ENCODE measurements around the gene CCR2.

The CCR2 gene

DNA sequence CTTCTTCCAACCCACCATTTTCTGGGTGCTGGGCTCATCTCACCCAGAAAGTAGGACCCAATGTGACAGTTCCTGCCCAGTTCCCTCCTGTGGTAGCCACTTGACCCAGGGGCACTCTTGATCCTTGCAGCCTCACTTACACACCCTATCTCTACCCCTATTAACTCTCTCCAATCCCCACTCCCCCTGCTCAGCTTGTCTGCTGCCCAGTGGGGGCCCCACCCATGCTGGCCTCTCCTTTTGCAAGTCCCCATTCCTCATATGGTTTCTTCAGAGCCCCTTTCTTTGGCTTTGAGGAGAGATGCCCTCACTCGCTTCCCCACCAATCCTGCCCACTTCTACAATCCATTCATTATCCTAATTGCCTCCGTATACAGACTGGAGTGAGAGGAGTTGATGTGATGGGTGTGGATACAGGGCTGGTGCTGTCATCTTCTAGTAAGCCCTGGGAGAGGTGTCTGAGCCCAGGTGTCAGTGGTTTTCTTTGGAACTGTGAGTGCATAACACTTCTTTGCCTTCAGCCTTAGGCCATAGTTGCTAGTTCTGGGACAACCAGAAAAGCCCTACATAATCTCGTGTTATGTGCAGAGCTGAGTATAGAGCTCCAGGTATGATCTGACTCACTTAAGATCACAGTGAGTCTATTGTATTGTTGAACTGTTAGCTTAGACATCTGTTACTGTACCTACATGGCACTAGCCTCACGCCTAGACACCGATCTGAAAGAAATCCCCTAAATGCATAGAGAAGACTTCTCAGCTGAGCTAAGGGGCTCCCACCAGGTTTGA, 12.0 kb downstream of the CCR2 start:
- H3K9me3 ChIP-seq (ENCODE audit: control insufficient read depth in 1 of 2, low read length in 2 of 2): no peaks in the 10 kb centered on the region
- no peak overlapping the region for H3K9ac ChIP-seq (ENCODE audit: low read depth in 1 of 2, low read length in 2 of 2)
- no peaks in the 10 kb centered on the region for H3K36me3 ChIP-seq (ENCODE audit: control insufficient read depth in 1 of 2, insufficient read depth in 2 of 2, low read length in 2 of 2)
- no peaks in the 10 kb centered on the region for H3K27me3 ChIP-seq (ENCODE audit: control insufficient read depth in 1 of 2, insufficient read depth in 2 of 2, low read length in 2 of 2)
- H3K4me3 ChIP-seq (ENCODE audit: low read depth in 1 of 2, low read length in 2 of 2): no peak overlapping the region
- H3K4me1 ChIP-seq (ENCODE audit: control insufficient read depth in 1 of 2, insufficient read depth in 2 of 2, low read length in 2 of 2): peaks cover 9 to 17% of the 10 kb centered on the region in 2 donors
- H3K27ac ChIP-seq (ENCODE audit: low read depth, low read length): no peak overlapping the region

DNA sequence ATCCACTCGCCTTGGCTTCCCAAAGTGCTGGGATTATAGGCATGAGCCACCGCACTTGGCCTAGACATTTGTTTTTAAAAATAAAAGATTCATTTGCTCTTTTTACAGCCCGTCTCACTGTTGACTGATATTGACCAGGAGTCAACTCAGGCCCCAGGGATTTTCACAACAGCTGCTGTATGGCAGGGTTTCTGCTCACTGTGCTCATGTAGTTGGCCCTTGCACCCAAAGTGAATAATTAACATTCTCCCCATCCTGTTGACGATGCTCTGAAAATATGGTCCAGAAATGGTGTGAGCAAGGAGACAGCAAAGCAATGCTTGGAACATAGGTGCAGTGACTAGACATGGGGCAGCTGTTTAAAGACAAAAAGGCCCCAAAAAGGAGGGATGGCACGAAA, 13.9 kb downstream of the CCR2 start:
- no peaks in the 10 kb centered on the region for H3K27me3 ChIP-seq (ENCODE audit: control insufficient read depth in 1 of 2, insufficient read depth in 2 of 2, low read length in 2 of 2)
- no peak overlapping the region for H3K27ac ChIP-seq (ENCODE audit: low read depth, low read length)
- no peak overlapping the region for H3K4me3 ChIP-seq (ENCODE audit: low read depth in 1 of 2, low read length in 2 of 2)
- H3K9ac ChIP-seq (ENCODE audit: low read depth in 1 of 2, low read length in 2 of 2): no peak overlapping the region
- no peaks in the 10 kb centered on the region for H3K36me3 ChIP-seq (ENCODE audit: control insufficient read depth in 1 of 2, insufficient read depth in 2 of 2, low read length in 2 of 2)
- peaks cover 9 to 10% of the 10 kb centered on the region in 2 donors for H3K4me1 ChIP-seq (ENCODE audit: control insufficient read depth in 1 of 2, insufficient read depth in 2 of 2, low read length in 2 of 2)
- H3K9me3 ChIP-seq (ENCODE audit: control insufficient read depth in 1 of 2, low read length in 2 of 2): no peaks in the 10 kb centered on the region

GRCh38 chr3:46368569-46368968, 14.7 kb downstream of the CCR2 start:
- Histone ChIP-seq H3K4me3 (ENCODE audit: low read depth in 1 of 2, low read length in 2 of 2) (no peak overlapping the region), H3K27me3 (ENCODE audit: control insufficient read depth in 1 of 2, insufficient read depth in 2 of 2, low read length in 2 of 2) (no peaks in the 10 kb centered on the region), H3K4me1 (ENCODE audit: control insufficient read depth in 1 of 2, insufficient read depth in 2 of 2, low read length in 2 of 2) (peaks cover 9 to 10% of the 10 kb centered on the region in 2 donors), H3K9me3 (ENCODE audit: control insufficient read depth in 1 of 2, low read length in 2 of 2) (no peaks in the 10 kb centered on the region), H3K36me3 (ENCODE audit: control insufficient read depth in 1 of 2, insufficient read depth in 2 of 2, low read length in 2 of 2) (no peaks in the 10 kb centered on the region), H3K27ac (ENCODE audit: low read depth, low read length) (no peak overlapping the region), H3K9ac (ENCODE audit: low read depth in 1 of 2, low read length in 2 of 2) (no peak overlapping the region)

GRCh38 chr3:46369151-46369550, 15.2 kb downstream of the CCR2 start:
- Histone ChIP-seq H3K9ac (ENCODE audit: low read depth in 1 of 2, low read length in 2 of 2) (peak overlapping the region in 1 of 2 donors; percentile 42), H3K27ac (ENCODE audit: low read depth, low read length) (no peak overlapping the region), H3K27me3 (ENCODE audit: control insufficient read depth in 1 of 2, insufficient read depth in 2 of 2, low read length in 2 of 2) (no peaks in the 10 kb centered on the region), H3K36me3 (ENCODE audit: control insufficient read depth in 1 of 2, insufficient read depth in 2 of 2, low read length in 2 of 2) (no peaks in the 10 kb centered on the region), H3K4me3 (ENCODE audit: low read depth in 1 of 2, low read length in 2 of 2) (no peak overlapping the region), H3K9me3 (ENCODE audit: control insufficient read depth in 1 of 2, low read length in 2 of 2) (no peaks in the 10 kb centered on the region), H3K4me1 (ENCODE audit: control insufficient read depth in 1 of 2, insufficient read depth in 2 of 2, low read length in 2 of 2) (peaks cover 9 to 10% of the 10 kb centered on the region in 2 donors)

GRCh38 chr3:46369675-46370132, 15.8 kb downstream of the CCR2 start:
- peaks cover 9 to 10% of the 10 kb centered on the region in 2 donors for H3K4me1 ChIP-seq (ENCODE audit: control insufficient read depth in 1 of 2, insufficient read depth in 2 of 2, low read length in 2 of 2)
- no peak overlapping the region for H3K27ac ChIP-seq (ENCODE audit: low read depth, low read length)
- peaks cover 0 to 2% of the 10 kb centered on the region in 2 donors for H3K27me3 ChIP-seq (ENCODE audit: control insufficient read depth in 1 of 2, insufficient read depth in 2 of 2, low read length in 2 of 2)
- H3K36me3 ChIP-seq (ENCODE audit: control insufficient read depth in 1 of 2, insufficient read depth in 2 of 2, low read length in 2 of 2): no peaks in the 10 kb centered on the region
- H3K9ac ChIP-seq (ENCODE audit: low read depth in 1 of 2, low read length in 2 of 2): peak overlapping the region; percentile 42 to 44
- H3K4me3 ChIP-seq (ENCODE audit: low read depth in 1 of 2, low read length in 2 of 2): no peak overlapping the region
- H3K9me3 ChIP-seq (ENCODE audit: control insufficient read depth in 1 of 2, low read length in 2 of 2): no peaks in the 10 kb centered on the region

GRCh38 chr3:46370839-46371518, 17.1 kb downstream of the CCR2 start, which contains the start of gene CCR5:
Gene CCR5 (plus strand): TSS chr3:46370946. CDS start chr3:46372903, 1,957 bp downstream.
- peak within 1 kb of the TSS in 1 of 2 donors; percentile 30 for H3K4me3 ChIP-seq (ENCODE audit: low read depth in 1 of 2, low read length in 2 of 2)
- H3K4me1 ChIP-seq (ENCODE audit: control insufficient read depth in 1 of 2, insufficient read depth in 2 of 2, low read length in 2 of 2): peaks cover 9 to 10% of the 10 kb centered on the region in 2 donors
- H3K36me3 ChIP-seq (ENCODE audit: control insufficient read depth in 1 of 2, insufficient read depth in 2 of 2, low read length in 2 of 2): no peaks in the 10 kb centered on the region
- no peaks in the 10 kb centered on the region for H3K9me3 ChIP-seq (ENCODE audit: control insufficient read depth in 1 of 2, low read length in 2 of 2)
- H3K9ac ChIP-seq (ENCODE audit: low read depth in 1 of 2, low read length in 2 of 2): peak within 1 kb of the TSS; percentile 42 to 44
- no peak within 1 kb of the TSS for H3K27ac ChIP-seq (ENCODE audit: low read depth, low read length)
- H3K27me3 ChIP-seq (ENCODE audit: control insufficient read depth in 1 of 2, insufficient read depth in 2 of 2, low read length in 2 of 2): peaks cover 0 to 2% of the 10 kb centered on the region in 2 donors

- Histone ChIP-seq H3K36me3 (ENCODE audit: control insufficient read depth in 1 of 2, insufficient read depth in 2 of 2, low read length in 2 of 2) (no peaks in the 10 kb centered on the region), H3K27me3 (ENCODE audit: control insufficient read depth in 1 of 2, insufficient read depth in 2 of 2, low read length in 2 of 2) (peaks cover 0 to 2% of the 10 kb centered on the region in 2 donors), H3K4me1 (ENCODE audit: control insufficient read depth in 1 of 2, insufficient read depth in 2 of 2, low read length in 2 of 2) (peaks cover 9 to 10% of the 10 kb centered on the region in 2 donors), H3K9me3 (ENCODE audit: control insufficient read depth in 1 of 2, low read length in 2 of 2) (no peaks in the 10 kb centered on the region), H3K27ac (ENCODE audit: low read depth, low read length) (no peak overlapping the region), H3K4me3 (ENCODE audit: low read depth in 1 of 2, low read length in 2 of 2) (peak overlapping the region in 1 of 2 donors; percentile 21), H3K9ac (ENCODE audit: low read depth in 1 of 2, low read length in 2 of 2) (no peak overlapping the region)
Measured at GRCh38 chr3:46371519-46372340, 17.8 kb downstream of the CCR2 start.

DNA sequence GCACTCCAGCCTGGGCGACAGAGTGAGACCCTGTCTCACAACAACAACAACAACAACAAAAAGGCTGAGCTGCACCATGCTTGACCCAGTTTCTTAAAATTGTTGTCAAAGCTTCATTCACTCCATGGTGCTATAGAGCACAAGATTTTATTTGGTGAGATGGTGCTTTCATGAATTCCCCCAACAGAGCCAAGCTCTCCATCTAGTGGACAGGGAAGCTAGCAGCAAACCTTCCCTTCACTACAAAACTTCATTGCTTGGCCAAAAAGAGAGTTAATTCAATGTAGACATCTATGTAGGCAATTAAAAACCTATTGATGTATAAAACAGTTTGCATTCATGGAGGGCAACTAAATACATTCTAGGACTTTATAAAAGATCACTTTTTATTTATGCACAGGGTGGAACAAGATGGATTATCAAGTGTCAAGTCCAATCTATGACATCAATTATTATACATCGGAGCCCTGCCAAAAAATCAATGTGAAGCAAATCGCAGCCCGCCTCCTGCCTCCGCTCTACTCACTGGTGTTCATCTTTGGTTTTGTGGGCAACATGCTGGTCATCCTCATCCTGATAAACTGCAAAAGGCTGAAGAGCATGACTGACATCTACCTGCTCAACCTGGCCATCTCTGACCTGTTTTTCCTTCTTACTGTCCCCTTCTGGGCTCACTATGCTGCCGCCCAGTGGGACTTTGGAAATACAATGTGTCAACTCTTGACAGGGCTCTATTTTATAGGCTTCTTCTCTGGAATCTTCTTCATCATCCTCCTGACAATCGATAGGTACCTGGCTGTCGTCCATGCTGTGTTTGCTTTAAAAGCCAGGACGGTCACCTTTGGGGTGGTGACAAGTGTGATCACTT, 18.8 kb downstream of the CCR2 start:
- H3K9ac ChIP-seq (ENCODE audit: low read depth in 1 of 2, low read length in 2 of 2): peak overlapping the region in 1 of 2 donors; percentile 21
- no peaks in the 10 kb centered on the region for H3K36me3 ChIP-seq (ENCODE audit: control insufficient read depth in 1 of 2, insufficient read depth in 2 of 2, low read length in 2 of 2)
- H3K4me3 ChIP-seq (ENCODE audit: low read depth in 1 of 2, low read length in 2 of 2): peak overlapping the region in 1 of 2 donors; percentile 21
- no peak overlapping the region for H3K27ac ChIP-seq (ENCODE audit: low read depth, low read length)
- H3K4me1 ChIP-seq (ENCODE audit: control insufficient read depth in 1 of 2, insufficient read depth in 2 of 2, low read length in 2 of 2): peaks cover 9% of the 10 kb centered on the region in 2 donors
- H3K27me3 ChIP-seq (ENCODE audit: control insufficient read depth in 1 of 2, insufficient read depth in 2 of 2, low read length in 2 of 2): peaks cover 0 to 2% of the 10 kb centered on the region in 2 donors
- no peaks in the 10 kb centered on the region for H3K9me3 ChIP-seq (ENCODE audit: control insufficient read depth in 1 of 2, low read length in 2 of 2)

DNA sequence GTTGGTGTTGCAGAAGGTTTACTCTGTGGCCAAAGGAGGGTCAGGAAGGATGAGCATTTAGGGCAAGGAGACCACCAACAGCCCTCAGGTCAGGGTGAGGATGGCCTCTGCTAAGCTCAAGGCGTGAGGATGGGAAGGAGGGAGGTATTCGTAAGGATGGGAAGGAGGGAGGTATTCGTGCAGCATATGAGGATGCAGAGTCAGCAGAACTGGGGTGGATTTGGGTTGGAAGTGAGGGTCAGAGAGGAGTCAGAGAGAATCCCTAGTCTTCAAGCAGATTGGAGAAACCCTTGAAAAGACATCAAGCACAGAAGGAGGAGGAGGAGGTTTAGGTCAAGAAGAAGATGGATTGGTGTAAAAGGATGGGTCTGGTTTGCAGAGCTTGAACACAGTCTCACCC, 20.8 kb downstream of the CCR2 start:
- Histone ChIP-seq H3K4me3 (ENCODE audit: low read depth in 1 of 2, low read length in 2 of 2) (no peak overlapping the region), H3K4me1 (ENCODE audit: control insufficient read depth in 1 of 2, insufficient read depth in 2 of 2, low read length in 2 of 2) (peaks cover 0 to 2% of the 10 kb centered on the region in 2 donors), H3K9ac (ENCODE audit: low read depth in 1 of 2, low read length in 2 of 2) (no peak overlapping the region), H3K9me3 (ENCODE audit: control insufficient read depth in 1 of 2, low read length in 2 of 2) (no peaks in the 10 kb centered on the region), H3K36me3 (ENCODE audit: control insufficient read depth in 1 of 2, insufficient read depth in 2 of 2, low read length in 2 of 2) (no peaks in the 10 kb centered on the region), H3K27me3 (ENCODE audit: control insufficient read depth in 1 of 2, insufficient read depth in 2 of 2, low read length in 2 of 2) (peaks cover 0 to 2% of the 10 kb centered on the region in 2 donors), H3K27ac (ENCODE audit: low read depth, low read length) (no peak overlapping the region)

Measured in duodenal mucosa (tissue), 2 donors.